HG02642 (cell line): Measurements from ENCODE around the gene IL17RC.

Source experiments
- ATAC-seq: cut with Tn5 transposase; IDR thresholded peaks from one replicate; pipeline ENCODE4 v1.9.1; 2021; ENCODE audit warnings: mild to moderate bottlenecking; ENCODE audit not compliant: unreplicated experiment, poor library complexity

Gene IL17RC

GRCh38 chr3:9942934-9943690 is 26.2 kb downstream of the IL17RC start:
- ATAC-seq = no peak

- ATAC-seq = no peak
These were observed 27.4 kb downstream of the IL17RC start for GRCh38 chr3:9944271-9944670.

GRCh38 chr3:9945358-9945757 is 28.5 kb downstream of the IL17RC start:
- ATAC-seq = no peak

- ATAC-seq = peak; percentile 47
These were observed 29.5 kb downstream of the IL17RC start for GRCh38 chr3:9946112-9947024.

GRCh38 chr3:9947025-9947995 is 30.4 kb downstream of the IL17RC start:
- no peak for ATAC-seq

GRCh38 chr3:9948586-9948985 is 31.7 kb downstream of the IL17RC start:
- no peak for ATAC-seq

GRCh38 chr3:9949115-9949514 is 32.2 kb downstream of the IL17RC start:
- ATAC-seq = no peak

GRCh38 chr3:9949626-9950025 is 32.7 kb downstream of the IL17RC start:
- no peak for ATAC-seq

GRCh38 chr3:9951126-9951525 is 34.2 kb downstream of the IL17RC start:
- ATAC-seq = peak; percentile 45

- ATAC-seq = peak; percentile 4
These were observed 34.7 kb downstream of the IL17RC start for GRCh38 chr3:9951598-9951961.

GRCh38 chr3:9951962-9952805 is 35.3 kb downstream of the IL17RC start, which contains the start of gene PRRT3:
TSS of gene PRRT3 (minus strand) at chr3:9952408. CDS start at chr3:9950115, 2,293 bp downstream.
- peak; percentile 69 for ATAC-seq

GRCh38 chr3:9955067-9955502 is 38.2 kb downstream of the IL17RC start:
- no peak for ATAC-seq

- ATAC-seq = no peak
These were observed 38.9 kb downstream of the IL17RC start for GRCh38 chr3:9955611-9956352.

- ATAC-seq = no peak
These were observed 40.3 kb downstream of the IL17RC start for GRCh38 chr3:9957214-9957613.

GRCh38 chr3:9965200-9965875 is 48.4 kb downstream of the IL17RC start:
- no peak for ATAC-seq

GRCh38 chr3:9966841-9967240 is 49.9 kb downstream of the IL17RC start:
- ATAC-seq = no peak

- no peak for ATAC-seq
These were observed 52.7 kb downstream of the IL17RC start for GRCh38 chr3:9969632-9970019.

- no peak for ATAC-seq
These were observed 53.2 kb downstream of the IL17RC start for GRCh38 chr3:9970020-9970652.
